Measurements from ENCODE around the gene SAMD11.

Gene SAMD11

GRCh38 chr1:905811-906599 lies 17.7 kb upstream of the SAMD11 start:
- DNase-seq (ENCODE audit: low spot score), result no peak

- no peak for DNase-seq (ENCODE audit: low spot score)
Measured at GRCh38 chr1:906600-907420, 16.9 kb upstream of the SAMD11 start.

- DNase-seq (ENCODE audit: low spot score), result no peak
Measured at GRCh38 chr1:907611-908451, 15.9 kb upstream of the SAMD11 start.

- DNase-seq (ENCODE audit: low spot score), result no peak
Measured at GRCh38 chr1:908661-909060, 15.1 kb upstream of the SAMD11 start.

GRCh38 chr1:909861-910310 lies 13.8 kb upstream of the SAMD11 start:
- DNase-seq (ENCODE audit: low spot score), result peak; percentile 0

GRCh38 chr1:910311-910880 lies 13.3 kb upstream of the SAMD11 start:
- DNase-seq (ENCODE audit: low spot score), result no peak

GRCh38 chr1:910881-911721 lies 12.6 kb upstream of the SAMD11 start:
- no peak for DNase-seq (ENCODE audit: low spot score)

GRCh38 chr1:911875-912739 lies 11.6 kb upstream of the SAMD11 start:
- no peak for DNase-seq (ENCODE audit: low spot score)

GRCh38 chr1:912740-913301 lies 10.9 kb upstream of the SAMD11 start:
- no peak for DNase-seq (ENCODE audit: low spot score)

GRCh38 chr1:913491-914130 lies 10.1 kb upstream of the SAMD11 start:
- DNase-seq (ENCODE audit: low spot score), result no peak

GRCh38 chr1:914131-914890 lies 9.4 kb upstream of the SAMD11 start:
- no peak for DNase-seq (ENCODE audit: low spot score)

- DNase-seq (ENCODE audit: low spot score), result no peak
Measured at GRCh38 chr1:914891-915280, 8.8 kb upstream of the SAMD11 start.

GRCh38 chr1:915295-916172 lies 8.2 kb upstream of the SAMD11 start:
- no peak for DNase-seq (ENCODE audit: low spot score)

GRCh38 chr1:916173-917075 lies 7.3 kb upstream of the SAMD11 start:
- no peak for DNase-seq (ENCODE audit: low spot score)

- no peak for DNase-seq (ENCODE audit: low spot score)
Measured at GRCh38 chr1:917076-917459, 6.7 kb upstream of the SAMD11 start.

GRCh38 chr1:917466-918091 lies 6.1 kb upstream of the SAMD11 start:
- no peak for DNase-seq (ENCODE audit: low spot score)
